Neutrophil (primary cell): ENCODE data around the gene DPF1.

Experiments used
- H3K27ac ChIP-seq: fragments of 200-600 bp; sonication (generic); 2 replicates; pipeline ENCODE4 v1.5.1; 2016; ENCODE audit warnings: mild to moderate bottlenecking, moderate library complexity
- H3K27me3 ChIP-seq: fragments of 200-600 bp; sonication (generic); 2 replicates; pipeline ENCODE4 v1.6.0; 2016; ENCODE audit warnings: mild to moderate bottlenecking
- H3K36me3 ChIP-seq: fragments of 200-600 bp; sonication (generic); 2 replicates; pipeline ENCODE4 v1.5.1; 2017
- H3K4me1 ChIP-seq, 2 experiments: fragments of 200-600 bp in 1 of 2; sonication (generic) in 1 of 2; 1 replicate in 1 of 2; 2 replicates in 1 of 2; pipeline versions ENCODE4 v1.5.1 to v1.6.1; 2013 to 2016; ENCODE audit warnings: low read depth in 1 of 2, low read length in 1 of 2, mild to moderate bottlenecking in 1 of 2, moderate library complexity in 1 of 2; ENCODE audit not compliant: control insufficient read depth in 1 of 2, insufficient read depth in 1 of 2
- H3K4me3 ChIP-seq, 2 experiments: fragments of 200-600 bp in 1 of 2; sonication (generic) in 1 of 2; 1 replicate in 1 of 2; 2 replicates in 1 of 2; pipeline ENCODE4 v1.5.1; 2013 to 2016; ENCODE audit warnings: low read depth in 1 of 2, low read length in 1 of 2, mild to moderate bottlenecking in 1 of 2, moderate library complexity in 1 of 2
- H3K9me3 ChIP-seq: fragments of 200-600 bp; sonication (generic); 2 replicates; pipeline ENCODE4 v1.5.1; 2016
- TF ChIP-seq, protein P1 (sequence below): fragments of 200-600 bp; sonication (generic); IDR thresholded peaks from 2 replicates; pipeline ENCODE4 v1.5.1; 2016; ENCODE audit warnings: antibody characterized with exemption

DPF1 gene

DNA sequence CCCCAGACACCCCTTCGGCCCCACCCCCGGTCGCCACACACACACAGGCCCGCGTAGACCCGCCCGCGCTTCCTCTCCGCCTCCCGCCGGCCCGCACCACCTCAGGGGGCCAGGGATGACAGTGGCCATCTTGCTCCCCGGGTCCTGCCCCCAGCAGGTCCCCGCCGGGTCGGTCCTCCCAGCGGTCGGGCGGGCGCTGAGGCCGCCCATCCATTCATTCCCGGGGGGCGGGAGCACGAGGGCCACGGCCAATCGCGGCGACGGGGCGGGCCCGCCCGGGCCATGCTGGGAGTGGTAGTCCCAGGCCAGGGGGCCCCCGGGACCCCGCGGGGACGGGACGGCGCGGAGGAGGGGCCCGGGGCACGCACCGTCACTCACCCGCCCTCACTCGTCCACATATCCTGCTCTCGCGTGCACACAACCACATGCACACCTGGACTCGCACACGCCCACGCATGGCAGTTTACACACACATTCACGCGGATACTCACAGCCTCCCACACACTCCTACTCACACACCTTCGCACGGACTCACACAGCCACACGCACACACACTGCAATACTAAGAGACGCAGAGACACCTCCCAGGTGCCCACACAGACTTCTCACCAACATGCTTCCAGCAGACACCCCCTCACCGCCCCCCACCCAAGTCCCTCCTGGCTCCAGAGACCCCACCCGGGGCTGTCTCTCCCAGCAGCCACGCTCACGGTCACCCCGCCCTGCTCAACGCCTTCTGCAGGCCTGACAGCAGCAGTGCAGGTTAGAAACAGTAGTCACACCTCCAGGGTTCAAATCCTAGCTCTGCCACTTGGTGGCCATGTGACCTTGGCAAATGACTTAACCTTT, at the start of gene DPF1:
DPF1 (minus strand) TSS at position 209 of the 849 bp plus-strand sequence; CDS start at position 129, 80 bp downstream.
- H3K4me1 ChIP-seq = peaks cover 0 to 7% of the 10 kb centered on the region in 2 experiments
- H3K4me3 ChIP-seq = peak within 1 kb of the TSS in 1 of 2 experiments; percentile 24
- H3K36me3 ChIP-seq = no peaks in the 10 kb centered on the region
- TF ChIP-seq, protein P1, sequence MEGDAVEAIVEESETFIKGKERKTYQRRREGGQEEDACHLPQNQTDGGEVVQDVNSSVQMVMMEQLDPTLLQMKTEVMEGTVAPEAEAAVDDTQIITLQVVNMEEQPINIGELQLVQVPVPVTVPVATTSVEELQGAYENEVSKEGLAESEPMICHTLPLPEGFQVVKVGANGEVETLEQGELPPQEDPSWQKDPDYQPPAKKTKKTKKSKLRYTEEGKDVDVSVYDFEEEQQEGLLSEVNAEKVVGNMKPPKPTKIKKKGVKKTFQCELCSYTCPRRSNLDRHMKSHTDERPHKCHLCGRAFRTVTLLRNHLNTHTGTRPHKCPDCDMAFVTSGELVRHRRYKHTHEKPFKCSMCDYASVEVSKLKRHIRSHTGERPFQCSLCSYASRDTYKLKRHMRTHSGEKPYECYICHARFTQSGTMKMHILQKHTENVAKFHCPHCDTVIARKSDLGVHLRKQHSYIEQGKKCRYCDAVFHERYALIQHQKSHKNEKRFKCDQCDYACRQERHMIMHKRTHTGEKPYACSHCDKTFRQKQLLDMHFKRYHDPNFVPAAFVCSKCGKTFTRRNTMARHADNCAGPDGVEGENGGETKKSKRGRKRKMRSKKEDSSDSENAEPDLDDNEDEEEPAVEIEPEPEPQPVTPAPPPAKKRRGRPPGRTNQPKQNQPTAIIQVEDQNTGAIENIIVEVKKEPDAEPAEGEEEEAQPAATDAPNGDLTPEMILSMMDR = no peak
- H3K27ac ChIP-seq = no peak within 1 kb of the TSS
- H3K9me3 ChIP-seq = no peaks in the 10 kb centered on the region
- peaks cover 93% of the 10 kb centered on the region for H3K27me3 ChIP-seq

DNA sequence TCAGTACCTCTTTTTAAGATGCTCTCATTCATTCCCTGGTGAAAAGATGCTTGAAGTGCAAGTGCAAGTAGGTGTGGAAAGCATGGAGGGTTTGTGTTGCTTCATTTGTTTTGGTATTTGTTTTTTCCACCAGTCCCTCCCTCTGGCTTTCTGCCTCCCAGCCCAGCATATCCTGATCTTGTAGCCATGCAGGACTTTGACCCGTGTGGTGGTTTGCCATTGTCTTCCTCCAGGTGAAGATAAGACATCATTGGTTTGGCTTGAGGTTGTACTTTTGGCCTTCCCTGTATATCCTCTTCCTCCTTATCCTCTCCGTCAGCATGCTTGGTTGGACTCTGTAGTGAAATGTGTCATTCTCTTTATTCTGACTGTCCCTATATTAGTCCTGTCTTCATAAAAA, 49.5 kb upstream of the DPF1 start:
- H3K27me3 ChIP-seq = no peaks in the 10 kb centered on the region
- no peaks in the 10 kb centered on the region for H3K4me1 ChIP-seq
- TF ChIP-seq, protein P1 = no peak
- H3K4me3 ChIP-seq = no peak overlapping the region
- H3K9me3 ChIP-seq = no peaks in the 10 kb centered on the region
- no peaks in the 10 kb centered on the region for H3K36me3 ChIP-seq
- H3K27ac ChIP-seq = no peak overlapping the region

DNA sequence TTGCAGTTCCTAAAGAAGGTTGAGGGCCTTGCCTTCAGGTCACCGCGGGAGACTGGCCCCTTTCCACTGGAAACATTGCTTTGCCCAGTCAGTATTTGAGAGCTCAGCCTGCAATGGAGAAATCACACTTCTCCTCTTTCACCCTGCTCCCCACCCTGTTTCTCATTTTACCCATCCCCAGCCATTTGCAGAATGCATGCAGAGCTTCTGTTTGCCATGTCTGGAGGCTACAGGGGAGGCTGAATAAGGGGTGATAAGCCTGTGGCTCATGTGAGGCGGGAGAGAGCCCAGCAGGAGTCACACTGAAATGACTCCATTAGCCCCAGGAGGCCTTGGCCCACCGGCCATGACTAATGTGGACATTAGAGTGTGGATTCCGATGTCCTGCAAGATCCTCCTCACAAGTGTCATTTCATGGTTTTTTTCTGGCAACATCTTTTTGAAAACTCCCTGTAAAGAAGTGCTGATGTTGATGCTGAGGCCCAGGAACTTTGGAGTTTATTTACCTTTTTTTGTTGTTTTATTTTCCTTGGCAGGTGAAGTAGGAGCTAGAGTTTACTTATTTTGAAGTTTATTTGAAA, 46.7 kb upstream of the DPF1 start:
- Histone ChIP-seq H3K27me3 (no peaks in the 10 kb centered on the region), H3K9me3 (no peaks in the 10 kb centered on the region), H3K4me3 (no peak overlapping the region), H3K4me1 (peaks cover 21 to 28% of the 10 kb centered on the region in 2 experiments), H3K36me3 (no peaks in the 10 kb centered on the region), H3K27ac (no peak overlapping the region)
- TF ChIP-seq, protein P1 = no peak

DNA sequence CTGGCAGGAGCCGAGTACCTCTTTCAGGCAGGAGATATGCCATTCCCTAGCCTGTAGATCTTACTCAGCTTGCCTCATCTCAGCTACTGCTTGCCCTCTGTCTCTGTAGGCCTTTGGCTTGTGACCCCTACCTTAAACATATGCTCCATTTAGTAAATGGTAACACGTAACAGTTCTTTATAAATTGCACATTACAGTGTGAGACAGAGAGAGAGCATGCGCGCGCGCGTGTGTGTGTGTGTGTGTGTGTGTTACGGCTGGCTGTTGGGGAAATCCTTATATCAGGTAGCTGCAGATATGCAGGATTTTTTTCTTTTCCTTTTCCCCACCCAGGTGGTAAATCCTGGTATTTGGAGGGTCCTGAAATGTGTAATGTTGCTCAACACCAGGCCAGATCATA, 44.5 kb upstream of the DPF1 start:
- Histone ChIP-seq H3K4me3 (no peak overlapping the region), H3K27ac (no peak overlapping the region), H3K9me3 (no peaks in the 10 kb centered on the region), H3K4me1 (peaks cover 34 to 48% of the 10 kb centered on the region in 2 experiments), H3K36me3 (no peaks in the 10 kb centered on the region), H3K27me3 (no peaks in the 10 kb centered on the region)
- TF ChIP-seq, protein P1 = no peak

DNA sequence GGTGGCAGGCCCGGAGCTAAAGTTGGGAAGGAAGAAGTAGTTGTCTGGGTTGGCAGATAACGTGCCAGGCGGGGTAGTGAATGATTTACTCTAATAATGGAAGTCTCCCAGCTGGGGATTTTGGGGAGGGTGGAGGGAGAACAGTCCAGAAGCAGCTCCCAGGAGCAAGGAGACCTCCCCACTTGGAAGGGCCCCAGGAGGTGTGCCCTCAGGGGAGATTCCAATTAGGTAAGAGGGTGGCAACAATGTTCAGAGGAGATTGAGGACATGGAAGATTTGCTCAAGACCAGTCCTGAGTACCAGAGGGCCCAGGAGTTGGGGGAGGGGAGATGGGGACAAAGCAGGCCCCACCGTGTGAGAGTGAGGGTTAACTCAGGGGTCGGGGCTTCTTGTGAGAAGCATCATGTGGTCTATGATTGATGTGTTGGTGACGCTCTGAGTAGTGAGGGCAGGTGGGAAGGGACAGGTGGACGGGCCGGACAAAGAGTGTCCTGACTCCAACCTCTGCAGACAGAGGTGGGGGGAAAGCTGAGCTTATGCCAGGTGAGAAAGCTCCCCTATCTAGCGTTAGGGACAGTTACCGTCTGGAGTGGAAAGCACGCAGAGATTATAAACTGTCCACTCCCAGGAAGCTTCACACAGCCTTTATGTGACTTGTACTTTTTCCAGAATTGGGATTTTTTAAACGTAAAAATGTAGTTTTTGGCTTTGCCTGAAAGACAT, 43.9 kb upstream of the DPF1 start:
- Histone ChIP-seq H3K27me3 (no peaks in the 10 kb centered on the region), H3K4me3 (no peak overlapping the region), H3K36me3 (no peaks in the 10 kb centered on the region), H3K4me1 (peaks cover 41 to 54% of the 10 kb centered on the region in 2 experiments), H3K27ac (no peak overlapping the region), H3K9me3 (no peaks in the 10 kb centered on the region)
- TF ChIP-seq, protein P1 = no peak
